Stimulated activated effector memory CD8-positive, alpha-beta T cell treated with anti-CD3 and anti-CD28 coated beads, Interleukin-12 subunit alpha, Interleukin-12 subunit beta, amount 100 ng/mL, for 72 hours (primary cell): ENCODE results near the gene RPL4.
"Not testable (repeated sequence)": the region's sequence is repeated elsewhere in the genome, so short reads cannot be mapped to it uniquely, and the experiment has no call there.

Experiments
- ATAC-seq: fragments of 150-1000 bp; cut with Tn5 transposase; 2 replicates; pipeline ENCODE4 v1.10.0; 2021
- DNase-seq, 2 donors: peaks; one replicate each; pipeline ENCODE4 v3.0.0; 2021 to 2022; ENCODE audit warnings: low spot score in 2 of 2
- H3K27ac Mint-ChIP-seq: one replicate; pipeline ENCODE4 v1.8.0; 2022; ENCODE audit warnings: mild to moderate bottlenecking, mixed read lengths
- H3K36me3 Mint-ChIP-seq: one replicate; pipeline ENCODE4 v1.8.0; 2022; ENCODE audit warnings: mild to moderate bottlenecking, mixed read lengths
- H3K4me1 Mint-ChIP-seq: one replicate; pipeline ENCODE4 v1.8.0; 2022; ENCODE audit warnings: mixed read lengths
- H3K4me3 Mint-ChIP-seq: one replicate; pipeline ENCODE4 v1.8.0; 2022; ENCODE audit warnings: mild to moderate bottlenecking, mixed read lengths
- H3K9me3 Mint-ChIP-seq: one replicate; pipeline ENCODE4 v1.8.0; 2022; ENCODE audit warnings: mixed read lengths

Gene RPL4

GRCh38 chr15:66504563-66505429 lies at the start of gene RPL4, which contains the start of gene ZWILCH:
Gene RPL4 (minus strand): TSS chr15:66504855. CDS start chr15:66504790, 65 bp downstream.
Gene ZWILCH (plus strand): TSS chr15:66505326. CDS start chr15:66505339, 13 bp downstream.
- peak within 1 kb of the TSS; percentile 98 for H3K27ac Mint-ChIP-seq
- peak; percentile 91 for ATAC-seq
- peaks cover 69% of the 10 kb centered on the region for H3K36me3 Mint-ChIP-seq
- no peaks in the 10 kb centered on the region for H3K9me3 Mint-ChIP-seq
- H3K4me1 Mint-ChIP-seq = peaks cover 44% of the 10 kb centered on the region
- DNase-seq = peak; percentile 57 to 91
- peak within 1 kb of the TSS; percentile 83 for H3K4me3 Mint-ChIP-seq

GRCh38 chr15:66545255-66545654 lies 40.6 kb upstream of the RPL4 start:
- ATAC-seq = no peak
- no peak overlapping the region for H3K4me3 Mint-ChIP-seq
- DNase-seq = no peak
- no peaks in the 10 kb centered on the region for H3K9me3 Mint-ChIP-seq
- H3K4me1 Mint-ChIP-seq = no peaks in the 10 kb centered on the region
- H3K27ac Mint-ChIP-seq = no peak overlapping the region
- H3K36me3 Mint-ChIP-seq = peaks cover 43% of the 10 kb centered on the region

- H3K4me3 Mint-ChIP-seq = no peak overlapping the region
- H3K27ac Mint-ChIP-seq = no peak overlapping the region
- H3K36me3 Mint-ChIP-seq = peaks cover 55% of the 10 kb centered on the region
- no peaks in the 10 kb centered on the region for H3K4me1 Mint-ChIP-seq
- no peaks in the 10 kb centered on the region for H3K9me3 Mint-ChIP-seq
- DNase-seq (no peak), ATAC-seq (no peak)
Observed at GRCh38 chr15:66542896-66543295, 38.2 kb upstream of the RPL4 start.

GRCh38 chr15:66535056-66535455 lies 30.4 kb upstream of the RPL4 start:
- H3K9me3 Mint-ChIP-seq = no peaks in the 10 kb centered on the region
- no peak overlapping the region for H3K27ac Mint-ChIP-seq
- H3K4me1 Mint-ChIP-seq = no peaks in the 10 kb centered on the region
- H3K4me3 Mint-ChIP-seq = no peak overlapping the region
- peaks cover 66% of the 10 kb centered on the region for H3K36me3 Mint-ChIP-seq
- DNase-seq (no peak), ATAC-seq (no peak)

- Mint-ChIP-seq H3K36me3 (peaks cover 84% of the 10 kb centered on the region), H3K9me3 (no peaks in the 10 kb centered on the region), H3K27ac (no peak overlapping the region), H3K4me3 (no peak overlapping the region), H3K4me1 (no peaks in the 10 kb centered on the region)
- ATAC-seq (no peak), DNase-seq (no peak)
Observed at GRCh38 chr15:66524838-66525237, 20.2 kb upstream of the RPL4 start.

GRCh38 chr15:66523926-66524325 lies 19.3 kb upstream of the RPL4 start:
- ATAC-seq = no peak
- Mint-ChIP-seq H3K27ac (no peak overlapping the region), H3K4me1 (no peaks in the 10 kb centered on the region)

GRCh38 chr15:66515901-66516322 lies 11.3 kb upstream of the RPL4 start:
- H3K4me1 Mint-ChIP-seq = no peaks in the 10 kb centered on the region

More at GRCh38 chr15:66523926-66524325, 19.3 kb upstream of the RPL4 start:
- Mint-ChIP-seq H3K9me3 (no peaks in the 10 kb centered on the region), H3K4me3 (no peak overlapping the region), H3K36me3 (peaks cover 84% of the 10 kb centered on the region)
- DNase-seq = no peak

GRCh38 chr15:66514586-66514985 lies 9.9 kb upstream of the RPL4 start:
- Mint-ChIP-seq H3K36me3 (peaks cover 77% of the 10 kb centered on the region), H3K4me3 (no peak overlapping the region), H3K9me3 (no peaks in the 10 kb centered on the region)

More at GRCh38 chr15:66515901-66516322, 11.3 kb upstream of the RPL4 start:
- Mint-ChIP-seq H3K4me3 (no peak overlapping the region), H3K36me3 (peaks cover 80% of the 10 kb centered on the region), H3K27ac (no peak overlapping the region), H3K9me3 (no peaks in the 10 kb centered on the region)
- ATAC-seq (no peak), DNase-seq (no peak)

GRCh38 chr15:66508293-66508883 lies 3.7 kb upstream of the RPL4 start:
- Mint-ChIP-seq H3K9me3 (no peaks in the 10 kb centered on the region), H3K4me3 (no peak overlapping the region), H3K4me1 (peaks cover 20% of the 10 kb centered on the region), H3K27ac (no peak overlapping the region), H3K36me3 (peaks cover 51% of the 10 kb centered on the region)
- ATAC-seq (no peak), DNase-seq (no peak)

More at GRCh38 chr15:66514586-66514985, 9.9 kb upstream of the RPL4 start:
- DNase-seq (no peak), ATAC-seq (no peak)
- H3K27ac Mint-ChIP-seq = peak overlapping the region; percentile 43
- H3K4me1 Mint-ChIP-seq = no peaks in the 10 kb centered on the region

GRCh38 chr15:66505818-66506217 lies 1.2 kb upstream of the RPL4 start:
- peak overlapping the region; percentile 98 for H3K27ac Mint-ChIP-seq
- H3K4me1 Mint-ChIP-seq = peaks cover 35% of the 10 kb centered on the region
- peak overlapping the region; percentile 83 for H3K4me3 Mint-ChIP-seq
- peaks cover 68% of the 10 kb centered on the region for H3K36me3 Mint-ChIP-seq
- H3K9me3 Mint-ChIP-seq = no peaks in the 10 kb centered on the region
- DNase-seq (no peak), ATAC-seq (no peak)

GRCh38 chr15:66505430-66505811 lies 766 bp upstream of the RPL4 start:
- Mint-ChIP-seq H3K4me1 (peaks cover 38% of the 10 kb centered on the region), H3K9me3 (no peaks in the 10 kb centered on the region), H3K36me3 (peaks cover 68% of the 10 kb centered on the region), H3K4me3 (peak overlapping the region; percentile 83), H3K27ac (peak overlapping the region; percentile 98)
- DNase-seq = no peak
- no peak for ATAC-seq

GRCh38 chr15:66503780-66504562 lies 684 bp downstream of the RPL4 start:
- ATAC-seq = no peak
- Mint-ChIP-seq H3K4me1 (peaks cover 51% of the 10 kb centered on the region), H3K4me3 (peak overlapping the region; percentile 83), H3K36me3 (peaks cover 71% of the 10 kb centered on the region), H3K9me3 (no peaks in the 10 kb centered on the region), H3K27ac (peak overlapping the region; percentile 98)
- DNase-seq = no peak

GRCh38 chr15:66503041-66503648 lies 1.5 kb downstream of the RPL4 start:
- Mint-ChIP-seq H3K27ac (peak overlapping the region; percentile 98), H3K4me1 (peaks cover 55% of the 10 kb centered on the region), H3K4me3 (peak overlapping the region; percentile 83), H3K36me3 (peaks cover 75% of the 10 kb centered on the region)
- not testable (repeated sequence) for H3K9me3 Mint-ChIP-seq, DNase-seq, ATAC-seq

- ATAC-seq = no peak
- Mint-ChIP-seq H3K4me3 (peak overlapping the region; percentile 83), H3K36me3 (peaks cover 81% of the 10 kb centered on the region), H3K27ac (peak overlapping the region; percentile 98), H3K9me3 (no peaks in the 10 kb centered on the region), H3K4me1 (peaks cover 59% of the 10 kb centered on the region)
- no peak for DNase-seq
Observed at GRCh38 chr15:66502491-66502890, 2.2 kb downstream of the RPL4 start.

GRCh38 chr15:66500346-66500745 lies 4.3 kb downstream of the RPL4 start:
- Mint-ChIP-seq H3K4me3 (peak overlapping the region; percentile 83), H3K27ac (peak overlapping the region; percentile 91), H3K36me3 (peaks cover 100% of the 10 kb centered on the region), H3K4me1 (peaks cover 62% of the 10 kb centered on the region)
- not testable (repeated sequence) for H3K9me3 Mint-ChIP-seq, ATAC-seq, DNase-seq
